ENCODE data around the gene MKLN1.
"Not testable (repeated sequence)": the region's sequence is repeated elsewhere in the genome, so short reads cannot be mapped to it uniquely, and the experiment has no call there.

Gene MKLN1

GRCh38 chr7:131306777-131307176 lies 20.9 kb upstream of the MKLN1 start:
- no peak overlapping the region for H3K4me3 ChIP-seq (ENCODE audit: low read depth, low read length)
- no peak for DNase-seq (ENCODE audit: low read depth)

GRCh38 chr7:131307627-131308026 lies 20.0 kb upstream of the MKLN1 start:
- no peak for DNase-seq (ENCODE audit: low read depth)
- H3K4me3 ChIP-seq (ENCODE audit: low read depth, low read length) = no peak overlapping the region

- no peak overlapping the region for H3K4me3 ChIP-seq (ENCODE audit: low read depth, low read length)
- no peak for DNase-seq (ENCODE audit: low read depth)
Observed at GRCh38 chr7:131312838-131313237, 14.8 kb upstream of the MKLN1 start.

- H3K4me3 ChIP-seq (ENCODE audit: low read depth, low read length) = no peak overlapping the region
- no peak for DNase-seq (ENCODE audit: low read depth)
Observed at GRCh38 chr7:131320603-131321002, 7.1 kb upstream of the MKLN1 start.

GRCh38 chr7:131321656-131322055 lies 6.0 kb upstream of the MKLN1 start:
- no peak for DNase-seq (ENCODE audit: low read depth)
- H3K4me3 ChIP-seq (ENCODE audit: low read depth, low read length) = no peak overlapping the region

- DNase-seq (ENCODE audit: low read depth) = no peak
- H3K4me3 ChIP-seq (ENCODE audit: low read depth, low read length) = no peak overlapping the region
Observed at GRCh38 chr7:131322061-131322460, 5.6 kb upstream of the MKLN1 start.

GRCh38 chr7:131322861-131323260 lies 4.8 kb upstream of the MKLN1 start:
- no peak for DNase-seq (ENCODE audit: low read depth)

GRCh38 chr7:131325179-131325840 lies 2.4 kb upstream of the MKLN1 start:
- no peak overlapping the region for H3K4me3 ChIP-seq (ENCODE audit: low read depth, low read length)
- no peak for DNase-seq (ENCODE audit: low read depth)

More at GRCh38 chr7:131322861-131323260, 4.8 kb upstream of the MKLN1 start:
- no peak overlapping the region for H3K4me3 ChIP-seq (ENCODE audit: low read depth, low read length)

GRCh38 chr7:131326576-131326975 lies 1.1 kb upstream of the MKLN1 start:
- no peak overlapping the region for H3K4me3 ChIP-seq (ENCODE audit: low read depth, low read length)
- no peak for DNase-seq (ENCODE audit: low read depth)

GRCh38 chr7:131327049-131327625 lies 539 bp upstream of the MKLN1 start:
- H3K4me3 ChIP-seq (ENCODE audit: low read depth, low read length) = peak overlapping the region; percentile 93
- DNase-seq (ENCODE audit: low read depth) = peak; percentile 42

- DNase-seq (ENCODE audit: low read depth) = no peak
Observed at GRCh38 chr7:131328377-131329175, 900 bp downstream of the MKLN1 start.

GRCh38 chr7:131329176-131329570 lies 1.5 kb downstream of the MKLN1 start:
- H3K4me3 ChIP-seq (ENCODE audit: low read depth, low read length) = peak overlapping the region; percentile 93
- DNase-seq (ENCODE audit: low read depth) = no peak

More at GRCh38 chr7:131328377-131329175, 900 bp downstream of the MKLN1 start:
- H3K4me3 ChIP-seq (ENCODE audit: low read depth, low read length) = peak overlapping the region; percentile 93

GRCh38 chr7:131330299-131330698 lies 2.6 kb downstream of the MKLN1 start:
- DNase-seq (ENCODE audit: low read depth) = no peak
- H3K4me3 ChIP-seq (ENCODE audit: low read depth, low read length) = no peak overlapping the region

GRCh38 chr7:131331806-131332205 lies 4.1 kb downstream of the MKLN1 start:
- no peak overlapping the region for H3K4me3 ChIP-seq (ENCODE audit: low read depth, low read length)

GRCh38 chr7:131332729-131333128 lies 5.1 kb downstream of the MKLN1 start:
- not testable (repeated sequence) for DNase-seq (ENCODE audit: low read depth); H3K4me3 ChIP-seq (ENCODE audit: low read depth, low read length)

More at GRCh38 chr7:131331806-131332205, 4.1 kb downstream of the MKLN1 start:
- DNase-seq (ENCODE audit: low read depth) = no peak

- no peak for DNase-seq (ENCODE audit: low read depth)
- no peak overlapping the region for H3K4me3 ChIP-seq (ENCODE audit: low read depth, low read length)
Observed at GRCh38 chr7:131335639-131336381, 8.1 kb downstream of the MKLN1 start.

GRCh38 chr7:131336956-131337355 lies 9.3 kb downstream of the MKLN1 start:
- no peak overlapping the region for H3K4me3 ChIP-seq (ENCODE audit: low read depth, low read length)
- no peak for DNase-seq (ENCODE audit: low read depth)

- DNase-seq (ENCODE audit: low read depth) = no peak
- H3K4me3 ChIP-seq (ENCODE audit: low read depth, low read length) = no peak overlapping the region
Observed at GRCh38 chr7:131338173-131338572, 10.5 kb downstream of the MKLN1 start.

- no peak for DNase-seq (ENCODE audit: low read depth)
Observed at GRCh38 chr7:131338691-131339390, 11.2 kb downstream of the MKLN1 start.

More at GRCh38 chr7:131338691-131339390, 11.2 kb downstream of the MKLN1 start:
- no peak overlapping the region for H3K4me3 ChIP-seq (ENCODE audit: low read depth, low read length)
